HG02588 (cell line): ENCODE measurements around the gene RPL10A.
"Not testable (repeated sequence)": the region's sequence is repeated elsewhere in the genome, so short reads cannot be mapped to it uniquely, and the experiment has no call there.

Experiments
- ATAC-seq: cut with Tn5 transposase; IDR thresholded peaks from one replicate; pipeline ENCODE4 v1.9.1; 2021; ENCODE audit warnings: mild to moderate bottlenecking, moderate library complexity; ENCODE audit not compliant: unreplicated experiment

The RPL10A gene

GRCh38 chr6:35468181-35468979 is at the start of gene RPL10A:
RPL10A (plus strand) TSS chr6:35468401; CDS start chr6:35468435, 34 bp downstream.
- peak; percentile 76 for ATAC-seq

GRCh38 chr6:35419417-35419816 is 48.8 kb upstream of the RPL10A start:
- ATAC-seq, result no peak

- ATAC-seq, result no peak
Measured at GRCh38 chr6:35419961-35420360, 48.2 kb upstream of the RPL10A start.

GRCh38 chr6:35425284-35425683 is 42.9 kb upstream of the RPL10A start:
- no peak for ATAC-seq

GRCh38 chr6:35426074-35426473 is 42.1 kb upstream of the RPL10A start:
- ATAC-seq, result no peak

- ATAC-seq, result no peak
Measured at GRCh38 chr6:35427435-35427834, 40.8 kb upstream of the RPL10A start.

- ATAC-seq, result no peak
Measured at GRCh38 chr6:35427851-35428321, 40.3 kb upstream of the RPL10A start.

- no peak for ATAC-seq
Measured at GRCh38 chr6:35428421-35429149, 39.6 kb upstream of the RPL10A start.

- no peak for ATAC-seq
Measured at GRCh38 chr6:35429463-35429862, 38.7 kb upstream of the RPL10A start.

- no peak for ATAC-seq
Measured at GRCh38 chr6:35432291-35432690, 35.9 kb upstream of the RPL10A start.

- not testable (repeated sequence) for ATAC-seq
Measured at GRCh38 chr6:35432702-35433101, 35.5 kb upstream of the RPL10A start.

- ATAC-seq, result no peak
Measured at GRCh38 chr6:35435074-35435837, 32.9 kb upstream of the RPL10A start.

GRCh38 chr6:35436071-35436857 is 31.9 kb upstream of the RPL10A start:
- no peak for ATAC-seq

GRCh38 chr6:35438378-35439065 is 29.7 kb upstream of the RPL10A start:
- not testable (repeated sequence) for ATAC-seq

GRCh38 chr6:35439308-35439707 is 28.9 kb upstream of the RPL10A start:
- no peak for ATAC-seq

- ATAC-seq, result no peak
Measured at GRCh38 chr6:35441205-35441604, 27.0 kb upstream of the RPL10A start.

- ATAC-seq, result no peak
Measured at GRCh38 chr6:35441642-35442041, 26.6 kb upstream of the RPL10A start.

GRCh38 chr6:35442693-35443092 is 25.5 kb upstream of the RPL10A start:
- no peak for ATAC-seq

GRCh38 chr6:35443341-35444030 is 24.7 kb upstream of the RPL10A start:
- no peak for ATAC-seq
